Thoracic aorta (tissue), 2 donors: Measurements from ENCODE around the gene PRKD1. TPM values are rescaled to one million over a fixed set of nuclear protein-coding genes. Genes with fewer than 3 reads are reported as not detected.
"Not testable (repeated sequence)": the region's sequence is repeated elsewhere in the genome, so short reads cannot be mapped to it uniquely, and the experiment has no call there.

ENCODE experiments used
- ATAC-seq: fragments of 150-250 bp; one replicate; pipeline ENCODE4 v1.8.0; 2017; ENCODE audit warnings: low read depth; ENCODE audit not compliant: insufficient number of reproducible peaks, low FRiP score
- DNase-seq: peaks from one replicate; pipeline ENCODE4 v3.0.0-alpha.2; 2020; ENCODE audit warnings: low spot score
- H3K27ac ChIP-seq, 2 donors: fragments of 200-600 bp; sonication (generic); 1 replicate in 1 of 2; 2 replicates in 1 of 2; pipeline ENCODE4 v1.5.1; 2016; ENCODE audit warnings: mild to moderate bottlenecking in 2 of 2, moderate library complexity in 2 of 2
- H3K27me3 ChIP-seq: fragments of 200-600 bp; sonication (generic); replicated peaks from 2 replicates; pipeline ENCODE4 v1.6.0; 2016; ENCODE audit warnings: mild to moderate bottlenecking; ENCODE audit not compliant: insufficient read depth
- H3K36me3 ChIP-seq: fragments of 200-600 bp; sonication (generic); one replicate; pipeline ENCODE4 v1.5.1; 2016
- H3K4me1 ChIP-seq, 2 donors: fragments of 200-600 bp; sonication (generic); 1 replicate in 1 of 2; 2 replicates in 1 of 2; pipeline versions ENCODE4 v1.5.1 to v1.6.0; 2016; ENCODE audit warnings: low read depth in 2 of 2, mild to moderate bottlenecking in 1 of 2; ENCODE audit not compliant: control insufficient read depth in 1 of 2
- H3K4me3 ChIP-seq: fragments of 200-600 bp; sonication (generic); 2 replicates; pipeline ENCODE4 v1.5.1; 2016; ENCODE audit warnings: mild to moderate bottlenecking
- H3K9me3 ChIP-seq: fragments of 200-600 bp; sonication (generic); 2 replicates; pipeline ENCODE4 v1.5.1; 2016
- CTCF ChIP-seq: fragments of 200-600 bp; sonication (generic); IDR thresholded peaks from one replicate; pipeline ENCODE4 v1.5.1; 2019; ENCODE audit warnings: antibody characterized with exemption
- total RNA-seq, 2 donors: library from RNA; depleted of rRNA; stranded (reverse); fragments of >200 nt; gene quantifications; one replicate each; pipeline versions ENCODE4 v1.1.0 to v1.2.3, GENCODE V29; 2016

The PRKD1 gene
- total RNA-seq, 2 donors from 2014 or later: 34.0 to 38.4 TPM

DNA sequence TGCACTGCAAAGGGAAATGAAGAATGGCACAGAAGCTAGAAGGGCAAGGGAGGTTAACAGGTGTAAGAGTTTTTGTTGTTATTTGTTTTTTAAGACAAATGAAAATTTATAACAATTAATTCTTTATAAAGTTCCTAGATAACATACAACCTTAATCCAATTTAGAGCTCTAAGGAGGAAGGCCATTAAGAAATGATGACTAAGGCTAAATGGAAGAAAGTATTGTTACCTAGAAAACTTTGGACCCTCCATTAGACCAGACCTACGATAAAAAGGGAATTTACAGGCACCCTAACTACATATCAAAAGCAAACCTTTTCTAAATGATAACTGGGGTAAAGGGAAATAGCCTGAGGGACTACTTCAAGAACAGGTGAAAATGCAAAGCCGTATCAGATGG is 130.8 kb downstream of the PRKD1 start:
- H3K9me3 ChIP-seq: no peaks in the 10 kb centered on the region
- H3K27me3 ChIP-seq: no peaks in the 10 kb centered on the region
- peaks cover 0 to 1% of the 10 kb centered on the region in 2 donors for H3K4me1 ChIP-seq
- DNase-seq (no peak), ATAC-seq (no peak)
- no peak overlapping the region for H3K4me3 ChIP-seq
- H3K27ac ChIP-seq: no peak overlapping the region
- no peak for TF ChIP-seq CTCF
- no peaks in the 10 kb centered on the region for H3K36me3 ChIP-seq

DNA sequence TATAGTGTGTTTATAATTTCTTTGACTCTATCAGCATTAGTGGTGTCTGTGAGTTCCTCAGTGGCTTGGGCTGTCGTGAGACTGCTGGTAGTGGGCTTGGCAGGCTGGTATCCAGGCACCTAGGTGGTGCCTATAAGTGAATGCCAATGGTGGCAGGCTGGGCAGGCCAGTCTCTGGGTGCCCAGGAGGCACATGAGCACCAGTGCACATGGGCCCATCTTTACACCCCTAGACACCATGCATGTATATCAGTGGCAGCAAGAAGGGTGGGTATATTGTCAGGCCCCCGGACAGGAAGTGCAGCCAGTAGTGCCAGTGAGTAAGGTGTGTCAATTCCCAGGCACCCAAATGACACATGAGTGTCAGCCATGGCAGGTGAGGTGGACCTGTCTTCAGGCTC is 138.2 kb downstream of the PRKD1 start:
- H3K27ac ChIP-seq: no peak overlapping the region
- no peak overlapping the region for H3K4me3 ChIP-seq
- no peaks in the 10 kb centered on the region for H3K27me3 ChIP-seq
- H3K4me1 ChIP-seq: no peaks in the 10 kb centered on the region
- H3K9me3 ChIP-seq: no peaks in the 10 kb centered on the region
- TF ChIP-seq CTCF: no peak
- ATAC-seq: no peak
- DNase-seq: no peak
- H3K36me3 ChIP-seq: no peaks in the 10 kb centered on the region

DNA sequence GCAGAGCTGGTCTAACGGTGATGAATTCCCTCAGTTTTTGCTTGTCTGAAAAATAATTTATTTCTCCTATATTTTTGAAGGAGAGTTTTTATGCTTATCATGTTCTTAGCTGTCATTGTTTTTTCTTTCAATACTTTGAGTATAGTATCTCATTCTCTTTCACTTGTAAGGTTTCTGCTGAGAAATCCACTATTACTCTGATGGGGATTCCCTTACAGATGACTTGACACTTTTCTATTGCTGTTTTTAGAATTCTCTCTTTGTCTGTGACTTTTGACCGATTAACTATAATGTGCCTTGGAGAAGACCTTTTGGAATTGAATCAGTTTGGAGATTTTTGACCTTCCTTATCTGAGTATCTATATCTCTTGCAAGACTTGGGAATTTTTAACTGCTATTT is 139.6 kb downstream of the PRKD1 start:
- TF ChIP-seq CTCF: no peak
- H3K36me3 ChIP-seq: no peaks in the 10 kb centered on the region
- DNase-seq: no peak
- H3K4me3 ChIP-seq: no peak overlapping the region
- H3K27me3 ChIP-seq: no peaks in the 10 kb centered on the region
- H3K4me1 ChIP-seq: no peaks in the 10 kb centered on the region
- no peaks in the 10 kb centered on the region for H3K9me3 ChIP-seq
- H3K27ac ChIP-seq: no peak overlapping the region
- ATAC-seq: no peak

DNA sequence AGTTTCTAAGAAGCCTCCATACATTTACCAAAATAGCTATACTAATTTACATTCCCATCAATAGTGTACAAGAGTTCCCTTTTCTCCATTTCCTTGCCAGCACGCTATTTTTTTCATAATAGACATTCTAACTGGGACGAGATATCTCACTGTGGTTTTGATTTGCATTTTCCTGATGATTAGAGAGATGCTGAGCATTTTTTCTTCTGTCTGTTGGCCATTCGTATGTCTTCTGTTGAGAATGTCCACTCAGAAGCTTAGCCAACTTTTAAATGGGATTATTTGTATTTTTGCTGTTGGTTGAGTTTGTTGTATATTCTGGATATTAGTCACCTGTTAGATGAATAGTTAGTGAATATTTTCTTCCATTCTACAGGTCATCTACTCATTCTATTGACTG is 144.1 kb downstream of the PRKD1 start:
- Histone ChIP-seq H3K36me3 (no peaks in the 10 kb centered on the region), H3K4me3 (no peak overlapping the region), H3K27me3 (no peaks in the 10 kb centered on the region), H3K4me1 (no peaks in the 10 kb centered on the region), H3K27ac (no peak overlapping the region), H3K9me3 (no peaks in the 10 kb centered on the region)
- DNase-seq: no peak
- no peak for TF ChIP-seq CTCF
- ATAC-seq: no peak

- Histone ChIP-seq H3K27me3 (no peaks in the 10 kb centered on the region), H3K4me1 (no peaks in the 10 kb centered on the region), H3K27ac (no peak overlapping the region), H3K36me3 (no peaks in the 10 kb centered on the region), H3K4me3 (no peak overlapping the region), H3K9me3 (no peaks in the 10 kb centered on the region)
- no peak for TF ChIP-seq CTCF
- DNase-seq (no peak), ATAC-seq (no peak)
Observed at GRCh38 chr14:29782041-29782440, 145.6 kb downstream of the PRKD1 start.

GRCh38 chr14:29777142-29777541 is 150.5 kb downstream of the PRKD1 start:
- not testable (repeated sequence) for H3K27me3 ChIP-seq, H3K4me3 ChIP-seq, H3K36me3 ChIP-seq, H3K27ac ChIP-seq, ATAC-seq, H3K4me1 ChIP-seq, H3K9me3 ChIP-seq, DNase-seq
